Hepatocyte (in vitro differentiated cells): ENCODE data around the gene NBAS.

Experiments
- EZH2phosphoT487 ChIP-seq: fragments of 200-600 bp; sonication (generic); IDR thresholded peaks from one replicate; pipeline ENCODE4 v1.6.1; 2018; ENCODE audit warnings: antibody characterized with exemption, mild to moderate bottlenecking, low read depth, moderate library complexity; ENCODE audit not compliant: unreplicated experiment, severe bottlenecking
- TF ChIP-seq, protein P1 (sequence below): fragments of 200-600 bp; sonication (generic); IDR thresholded peaks from 2 replicates; pipeline ENCODE4 v1.5.1; 2016; ENCODE audit warnings: antibody characterized with exemption, mild to moderate bottlenecking; ENCODE audit not compliant: poor library complexity

DNA sequence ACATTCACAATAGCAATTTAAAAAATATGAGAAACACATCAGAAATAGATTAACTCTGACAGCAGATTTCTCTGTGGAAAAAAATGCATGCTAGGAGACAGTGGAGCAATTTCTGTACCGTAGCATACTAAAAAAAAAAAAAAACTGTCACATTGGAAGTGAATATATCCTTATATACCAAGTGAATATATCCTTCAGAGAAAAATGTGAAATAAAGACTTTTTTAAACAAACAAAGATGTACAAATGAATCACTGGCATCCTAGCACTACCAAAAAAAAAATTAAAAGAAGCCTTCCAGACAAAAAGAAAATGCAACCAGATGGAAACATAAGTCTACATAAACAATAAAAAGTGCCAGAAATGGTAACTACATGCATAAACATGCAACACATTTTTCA is 169.4 kb downstream of the NBAS start:
- TF ChIP-seq, protein P1, sequence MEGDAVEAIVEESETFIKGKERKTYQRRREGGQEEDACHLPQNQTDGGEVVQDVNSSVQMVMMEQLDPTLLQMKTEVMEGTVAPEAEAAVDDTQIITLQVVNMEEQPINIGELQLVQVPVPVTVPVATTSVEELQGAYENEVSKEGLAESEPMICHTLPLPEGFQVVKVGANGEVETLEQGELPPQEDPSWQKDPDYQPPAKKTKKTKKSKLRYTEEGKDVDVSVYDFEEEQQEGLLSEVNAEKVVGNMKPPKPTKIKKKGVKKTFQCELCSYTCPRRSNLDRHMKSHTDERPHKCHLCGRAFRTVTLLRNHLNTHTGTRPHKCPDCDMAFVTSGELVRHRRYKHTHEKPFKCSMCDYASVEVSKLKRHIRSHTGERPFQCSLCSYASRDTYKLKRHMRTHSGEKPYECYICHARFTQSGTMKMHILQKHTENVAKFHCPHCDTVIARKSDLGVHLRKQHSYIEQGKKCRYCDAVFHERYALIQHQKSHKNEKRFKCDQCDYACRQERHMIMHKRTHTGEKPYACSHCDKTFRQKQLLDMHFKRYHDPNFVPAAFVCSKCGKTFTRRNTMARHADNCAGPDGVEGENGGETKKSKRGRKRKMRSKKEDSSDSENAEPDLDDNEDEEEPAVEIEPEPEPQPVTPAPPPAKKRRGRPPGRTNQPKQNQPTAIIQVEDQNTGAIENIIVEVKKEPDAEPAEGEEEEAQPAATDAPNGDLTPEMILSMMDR, result no peak
- no peak for TF ChIP-seq EZH2phosphoT487
